Measurements from ENCODE around the gene ST6GAL2. TPM values are rescaled to one million over a fixed set of nuclear protein-coding genes. Genes with fewer than 3 reads are reported as not detected.

ST6GAL2 gene
- total RNA-seq, 2 donors from 2014 or later = 0.52 TPM; not detected in 1

GRCh38 chr2:106858810-106859209 is 27.2 kb downstream of the ST6GAL2 start:
- Histone ChIP-seq H3K9me3 (peaks cover 0 to 4% (median 0%) of the 10 kb centered on the region in 3 donors), H3K4me1 (no peaks in the 10 kb centered on the region), H3K27ac (no peak overlapping the region), H3K36me3 (replicated peaks in 1 of 2; ENCODE audit: insufficient read depth in 1 of 2, low read depth in 2 of 2) (no peaks in the 10 kb centered on the region), H3K4me3 (no peak overlapping the region), H3K27me3 (no peaks in the 10 kb centered on the region)
- intact Hi-C loops (cut with DNase I) = no loop called here
- DNase-seq = no peak
- 63 to 74% methylated on average over 2 of the region's 2 CpGs for WGBS, 2 donors
- ATAC-seq = no peak
- TF ChIP-seq CTCF (IDR thresholded peaks at IDR 0.05) (no peak), POLR2A (IDR thresholded peaks at IDR 0.05) (no peak)

- intact Hi-C loops (cut with DNase I) = no loop called here
- Histone ChIP-seq H3K4me3 (no peak overlapping the region), H3K9me3 (peaks cover 0 to 4% (median 0%) of the 10 kb centered on the region in 3 donors), H3K4me1 (no peaks in the 10 kb centered on the region), H3K27ac (no peak overlapping the region), H3K36me3 (replicated peaks in 1 of 2; ENCODE audit: insufficient read depth in 1 of 2, low read depth in 2 of 2) (no peaks in the 10 kb centered on the region), H3K27me3 (no peaks in the 10 kb centered on the region)
- ATAC-seq (no peak), DNase-seq (no peak)
- TF ChIP-seq CTCF (IDR thresholded peaks at IDR 0.05) (no peak), POLR2A (IDR thresholded peaks at IDR 0.05) (no peak)
Observed at GRCh38 chr2:106857882-106858478, 28.0 kb downstream of the ST6GAL2 start.

GRCh38 chr2:106853631-106854030 is 32.3 kb downstream of the ST6GAL2 start:
- Histone ChIP-seq H3K9me3 (peaks cover 0 to under 1% (median 0%) of the 10 kb centered on the region in 3 donors), H3K27ac (no peak overlapping the region), H3K4me3 (no peak overlapping the region), H3K27me3 (no peaks in the 10 kb centered on the region), H3K4me1 (no peaks in the 10 kb centered on the region), H3K36me3 (replicated peaks in 1 of 2; ENCODE audit: insufficient read depth in 1 of 2, low read depth in 2 of 2) (no peaks in the 10 kb centered on the region)
- no peak for DNase-seq
- no peak for ATAC-seq
- TF ChIP-seq CTCF (IDR thresholded peaks at IDR 0.05) (no peak), POLR2A (IDR thresholded peaks at IDR 0.05) (no peak)
- WGBS, 2 donors = 87 to 90% methylated on average over 2 of the region's 2 CpGs
- intact Hi-C loops (cut with DNase I) = no loop called here

DNA sequence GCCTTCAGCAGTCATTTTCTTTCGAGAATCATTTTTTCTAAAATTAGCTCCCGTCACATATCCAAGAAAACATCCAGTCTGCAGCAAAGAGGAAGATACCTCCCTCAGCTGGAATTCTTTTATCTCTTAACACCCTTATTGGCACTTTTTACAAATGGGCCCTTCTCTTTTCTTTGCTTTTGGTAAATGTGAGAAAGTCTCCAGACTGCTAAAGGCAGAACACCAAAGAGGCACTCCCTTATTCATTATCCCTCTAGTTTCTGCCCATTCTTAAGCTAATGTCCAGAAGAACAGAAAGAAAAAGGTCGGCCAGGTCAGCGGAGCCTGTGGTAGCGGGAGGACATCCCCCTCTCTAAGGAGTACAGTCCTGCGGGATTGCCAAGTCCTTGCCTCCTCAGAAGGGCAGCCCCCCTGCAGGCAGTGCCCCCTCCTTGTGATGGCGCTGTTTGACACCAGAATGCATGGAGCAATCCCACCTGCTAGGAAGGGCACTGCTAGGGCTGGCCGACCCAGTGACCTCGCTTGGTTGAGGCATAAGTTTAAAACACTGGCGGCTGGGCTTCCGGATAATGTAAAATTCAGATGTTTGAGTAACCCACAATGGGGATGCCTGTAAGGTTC is 34.0 kb downstream of the ST6GAL2 start:
- H3K9me3 ChIP-seq = no peaks in the 10 kb centered on the region
- H3K27me3 ChIP-seq = no peaks in the 10 kb centered on the region
- no peak for ATAC-seq
- H3K36me3 ChIP-seq (replicated peaks in 1 of 2; ENCODE audit: insufficient read depth in 1 of 2, low read depth in 2 of 2) = no peaks in the 10 kb centered on the region
- no peak overlapping the region for H3K4me3 ChIP-seq
- TF ChIP-seq CTCF (IDR thresholded peaks at IDR 0.05) (no peak), POLR2A (IDR thresholded peaks at IDR 0.05) (no peak)
- 82 to 89% methylated on average over 11 of the region's 11 CpGs for WGBS, 2 donors
- intact Hi-C loops (cut with DNase I) = no loop called here
- DNase-seq = no peak
- no peaks in the 10 kb centered on the region for H3K4me1 ChIP-seq
- no peak overlapping the region for H3K27ac ChIP-seq

Measured in body of pancreas (tissue), 4 donors.